GM12873 (cell line): ENCODE measurements around the gene PDGFRB.

Experiments
- CTCF ChIP-seq: IDR thresholded peaks from 2 replicates; pipeline ENCODE4 v1.5.1; 2012; ENCODE audit warnings: low read depth, mild to moderate bottlenecking, moderate library complexity, low read length, control low read depth; ENCODE audit not compliant: insufficient read depth; ENCODE audit errors: missing control alignments

Gene PDGFRB

DNA sequence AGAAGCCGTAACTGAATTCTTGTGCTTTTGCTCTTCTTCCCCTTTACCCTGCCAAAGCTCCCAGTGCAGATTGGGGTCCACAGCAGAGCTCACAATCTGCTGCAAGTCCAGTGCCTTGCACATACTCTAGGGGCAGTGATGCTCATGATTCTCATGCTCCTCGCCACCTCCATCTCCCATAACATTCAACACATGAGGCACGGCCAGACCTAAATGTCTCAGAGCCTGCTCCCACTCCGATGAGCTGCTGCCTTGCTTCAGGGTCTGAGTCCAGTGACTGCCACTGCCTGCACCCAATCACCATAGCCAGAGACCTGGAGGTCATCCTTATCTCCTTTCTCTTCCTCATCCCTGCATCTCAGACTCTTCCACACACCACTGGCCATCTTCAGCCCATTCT, 79.8 kb downstream of the PDGFRB start:
- peak; percentile 47 for TF ChIP-seq CTCF

DNA sequence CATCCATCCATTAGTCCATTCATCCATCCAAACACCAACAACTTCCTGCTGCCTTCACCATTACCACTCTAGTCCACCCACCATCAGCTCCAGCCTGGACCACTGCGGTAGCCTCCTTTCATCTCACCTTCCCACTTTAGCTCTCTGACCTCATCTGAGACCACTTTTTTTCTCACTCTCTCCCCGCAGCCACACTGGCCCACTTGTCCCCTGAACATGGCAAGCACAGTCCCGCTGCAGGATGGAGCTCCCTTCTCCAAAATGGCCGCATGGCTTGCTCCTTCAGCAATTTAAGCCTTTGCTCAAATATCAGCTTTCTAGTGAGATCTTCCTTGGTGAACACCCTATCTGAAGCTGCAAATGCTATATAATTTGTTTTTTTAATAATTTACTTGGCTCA, 80.4 kb downstream of the PDGFRB start:
- no peak for TF ChIP-seq CTCF

DNA sequence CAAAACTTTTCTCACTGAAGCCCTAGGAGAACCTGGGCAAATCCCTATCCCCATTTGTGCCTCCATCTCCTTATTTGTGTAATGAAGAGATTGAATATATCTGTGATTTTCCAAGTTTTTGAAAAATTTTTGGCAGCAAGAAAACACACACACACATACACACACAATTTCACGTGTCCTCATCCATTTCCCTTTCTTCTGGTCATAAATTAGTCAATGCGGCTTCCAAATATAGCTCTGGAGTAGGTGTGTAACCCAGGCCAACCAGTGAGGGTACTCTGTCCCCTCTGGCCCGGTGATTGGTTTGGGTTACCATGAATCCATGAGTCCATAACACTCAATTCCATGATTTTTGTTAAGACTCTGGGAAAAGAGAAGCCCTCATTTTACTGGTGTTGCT, 82.0 kb downstream of the PDGFRB start:
- TF ChIP-seq CTCF = no peak

DNA sequence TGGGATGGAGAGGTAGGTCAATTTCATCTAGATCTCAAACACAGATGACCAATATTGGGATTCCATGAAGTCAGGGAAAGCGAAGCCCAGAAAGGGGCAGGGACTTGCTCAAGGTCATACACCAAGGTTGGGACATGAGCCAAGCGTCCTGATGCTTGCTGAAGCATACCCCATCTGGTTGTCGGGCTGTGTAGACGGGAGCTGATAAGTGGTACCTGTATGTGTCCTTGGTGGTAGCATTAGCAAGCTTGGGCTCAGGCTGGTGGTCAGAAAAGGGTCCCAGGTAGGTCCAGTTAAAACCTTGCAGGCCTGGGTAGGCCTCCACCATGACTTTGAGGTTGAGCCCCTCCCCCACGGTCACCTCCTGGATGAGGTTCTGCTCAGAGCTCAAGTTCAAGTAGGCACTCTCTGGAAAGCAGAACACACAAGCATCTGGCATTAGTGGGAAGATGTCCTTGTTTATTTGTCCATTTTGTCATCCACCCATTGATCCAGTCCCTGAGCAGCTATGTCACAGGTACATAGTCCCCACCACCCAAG, 82.5 kb downstream of the PDGFRB start:
- no peak for TF ChIP-seq CTCF

DNA sequence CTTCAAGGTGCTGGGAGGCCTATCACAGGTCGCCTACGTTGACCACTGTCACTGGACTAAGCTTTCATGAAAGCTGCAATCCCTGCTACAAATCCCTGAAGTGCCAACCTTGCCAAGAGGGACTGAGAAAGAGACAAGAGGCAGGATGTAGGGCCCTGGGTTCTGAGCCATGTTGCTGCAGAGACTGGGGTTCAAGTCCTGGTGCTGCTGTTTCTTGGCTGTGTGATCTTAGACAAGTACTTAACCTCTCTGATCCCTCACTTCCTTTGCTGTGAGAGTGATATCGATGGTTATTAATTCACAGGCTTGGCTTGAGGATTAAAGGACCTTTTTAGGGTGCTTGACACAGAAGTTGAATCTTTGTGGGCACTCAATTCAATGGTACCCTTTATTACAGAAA, 84.8 kb downstream of the PDGFRB start:
- TF ChIP-seq CTCF = no peak

- TF ChIP-seq CTCF = no peak
These were observed 85.7 kb downstream of the PDGFRB start for GRCh38 chr5:150069672-150070627.

GRCh38 chr5:150068961-150069645, 86.5 kb downstream of the PDGFRB start:
- TF ChIP-seq CTCF = no peak
